CD14-positive monocyte (primary cell): ENCODE measurements around the gene SH2D3C. TPM values are rescaled to one million over a fixed set of nuclear protein-coding genes. Genes with fewer than 3 reads are reported as not detected.
A peak's percentile ranks its signal among the peaks of the same experiment; 100 is the strongest.

Source experiments
- DNase-seq, 3 donors: peaks; one replicate each; pipeline ENCODE4 v3.0.0-alpha.2; 2011 to 2022
- H2AFZ ChIP-seq: 2 replicates; pipeline ENCODE4 v1.6.0; 2012; ENCODE audit warnings: mild to moderate bottlenecking, low read depth, low read length, inconsistent platforms; ENCODE audit not compliant: insufficient read depth, poor library complexity, severe bottlenecking
- H3K27ac ChIP-seq, 2 donors: 1 replicate in 1 of 2; 2 replicates in 1 of 2; pipeline ENCODE4 v1.5.1; 2012 to 2013; ENCODE audit warnings: low read length in 2 of 2, control low read depth in 1 of 2, inconsistent platforms in 1 of 2, low read depth in 1 of 2, mild to moderate bottlenecking in 1 of 2
- H3K27me3 ChIP-seq, 2 donors: one replicate each; pipeline versions ENCODE4 v1.6.0 to v1.6.1; 2011 to 2013; ENCODE audit warnings: low read length in 2 of 2; ENCODE audit not compliant: control insufficient read depth in 2 of 2, insufficient read depth in 2 of 2
- H3K36me3 ChIP-seq, 2 donors: replicated peaks in 1 of 2; 1 replicate in 1 of 2; 2 replicates in 1 of 2; pipeline versions ENCODE4 v1.5.1 to v1.6.1; 2012 to 2013; ENCODE audit warnings: low read length in 2 of 2, control low read depth in 1 of 2, inconsistent platforms in 1 of 2, mild to moderate bottlenecking in 1 of 2; ENCODE audit not compliant: insufficient read depth in 2 of 2, control insufficient read depth in 1 of 2
- H3K4me1 ChIP-seq, 2 donors: 1 replicate in 1 of 2; 2 replicates in 1 of 2; pipeline versions ENCODE4 v1.5.1 to v1.6.1; 2012 to 2013; ENCODE audit warnings: low read length in 2 of 2, control low read depth in 1 of 2, inconsistent platforms in 1 of 2, mild to moderate bottlenecking in 1 of 2, moderate library complexity in 1 of 2; ENCODE audit not compliant: insufficient read depth in 2 of 2, control insufficient read depth in 1 of 2
- H3K4me2 ChIP-seq: replicated peaks from 2 replicates; pipeline ENCODE3; 2012; ENCODE audit warnings: low read length, moderate library complexity, mild to moderate bottlenecking; ENCODE audit not compliant: poor library complexity, severe bottlenecking; ENCODE audit errors: extremely low read depth
- H3K4me3 ChIP-seq, 3 experiments: fragments of 200-600 bp in 1 of 3; sonication (generic) in 1 of 3; replicated peaks in 1 of 3; 1 replicate in 2 of 3; 2 replicates in 1 of 3; pipeline ENCODE4 v1.5.1; 2011 to 2013; ENCODE audit warnings: low read length in 3 of 3, mild to moderate bottlenecking in 3 of 3, control low read depth in 2 of 3, low read depth in 2 of 3, inconsistent platforms in 1 of 3, moderate library complexity in 1 of 3
- H3K79me2 ChIP-seq: 2 replicates; pipeline ENCODE4 v1.6.0; 2012; ENCODE audit warnings: mild to moderate bottlenecking, control low read depth, inconsistent platforms, low read length, moderate library complexity; ENCODE audit not compliant: insufficient read depth
- H3K9ac ChIP-seq: 2 replicates; pipeline ENCODE4 v1.6.0; 2017; ENCODE audit warnings: low read length, mild to moderate bottlenecking; ENCODE audit not compliant: insufficient read depth, poor library complexity, severe bottlenecking
- H3K9me3 ChIP-seq, 2 donors: replicated peaks in 1 of 2; 1 replicate in 1 of 2; 2 replicates in 1 of 2; pipeline versions ENCODE4 v1.5.1 to v1.6.1; 2012 to 2013; ENCODE audit warnings: low read length in 2 of 2, control low read depth in 1 of 2; ENCODE audit not compliant: control insufficient read depth in 1 of 2, insufficient read depth in 1 of 2
- H4K20me1 ChIP-seq: 2 replicates; pipeline ENCODE4 v1.6.0; 2012; ENCODE audit warnings: mild to moderate bottlenecking, low read length, control low read depth, moderate library complexity; ENCODE audit not compliant: insufficient read depth
- H3K27ac Mint-ChIP-seq, 7 donors: one replicate each; pipeline ENCODE4 v1.8.0; 2020; ENCODE audit warnings: mild to moderate bottlenecking in 7 of 7, mixed read lengths in 7 of 7, moderate library complexity in 6 of 7, inconsistent platforms in 2 of 7
- H3K27me3 Mint-ChIP-seq, 3 donors: one replicate each; pipeline ENCODE4 v1.8.0; 2021 to 2022; ENCODE audit warnings: low read depth in 3 of 3, mild to moderate bottlenecking in 3 of 3, mixed read lengths in 3 of 3, moderate library complexity in 3 of 3, inconsistent platforms in 1 of 3
- H3K36me3 Mint-ChIP-seq, 2 donors: one replicate each; pipeline ENCODE4 v1.8.0; 2020; ENCODE audit warnings: mixed read lengths in 2 of 2, inconsistent platforms in 1 of 2, mild to moderate bottlenecking in 1 of 2
- H3K4me1 Mint-ChIP-seq: one replicate; pipeline ENCODE4 v1.8.0; 2020; ENCODE audit warnings: mild to moderate bottlenecking, mixed read lengths
- H3K4me3 Mint-ChIP-seq, 2 donors: one replicate each; pipeline ENCODE4 v1.8.0; 2020; ENCODE audit warnings: mild to moderate bottlenecking in 2 of 2, mixed read lengths in 2 of 2, moderate library complexity in 1 of 2
- H3K9me3 Mint-ChIP-seq, 7 donors: one replicate each; pipeline ENCODE4 v1.8.0; 2020 to 2022; ENCODE audit warnings: mixed read lengths in 7 of 7, mild to moderate bottlenecking in 6 of 7, moderate library complexity in 6 of 7, inconsistent platforms in 2 of 7
- WGBS: methylation state at CpG from one replicate; pipeline ENCODE4 v1.1.5; 2013; ENCODE audit warnings: missing lambda C conversion rate; ENCODE audit not compliant: insufficient coverage; 5-methylcytosine and 5-hydroxymethylcytosine counted together
- intact Hi-C, 2 donors: fragments of 100-400 bp; cut with micrococcal nuclease; formaldehyde crosslinking; loops; one replicate each; pipeline versions ENCODE4 v1.15.0 to v1.15.1; 2023
- polyA plus RNA-seq, 3 donors: library from polyadenylated mRNA; depleted of rRNA in 1 of 3; unstranded in 2 of 3; stranded (reverse) in 1 of 3; fragments of 300-500 nt in 2 of 3; fragments of >200 nt in 1 of 3; fragmentation: Illumina TruSeq in 2 of 3; gene quantifications; 1 replicate in 2 of 3; 2 replicates in 1 of 3; pipeline ENCODE4 v1.2.3, GENCODE V29; 2012 to 2021
- TF ChIP-seq, protein P1 (sequence below): fragments of 200-600 bp; IDR thresholded peaks from one replicate; pipeline ENCODE4 v1.8.0; 2022; ENCODE audit warnings: antibody characterized with exemption, mild to moderate bottlenecking

SH2D3C gene
- polyA plus RNA-seq, 3 donors = 11.5 to 47.3 (median 20.5) TPM

DNA sequence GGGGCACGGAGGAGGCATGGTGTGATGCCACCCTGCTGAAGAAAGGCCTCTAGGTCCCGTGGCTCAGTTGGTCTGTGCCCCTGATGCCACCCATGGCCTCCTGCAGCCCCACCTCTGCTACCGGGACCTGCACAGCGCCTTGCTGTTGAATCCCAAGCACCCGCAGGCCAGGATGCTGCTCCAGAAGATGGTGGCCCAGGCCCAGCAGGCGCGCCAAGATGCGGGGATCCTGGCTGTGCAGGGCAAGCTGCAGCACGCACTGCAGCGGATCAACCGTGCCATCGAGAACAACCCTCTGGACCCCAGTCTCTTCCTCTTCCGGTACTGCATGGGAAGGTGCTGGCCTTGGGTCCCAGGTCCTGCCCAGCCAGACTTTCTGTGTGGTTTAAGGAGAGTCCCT lies 55.5 kb downstream of the SH2D3C start:
- H3K27ac ChIP-seq = no peak overlapping the region
- no peaks in the 10 kb centered on the region for H3K36me3 ChIP-seq
- Mint-ChIP-seq H3K36me3 (no peaks in the 10 kb centered on the region), H3K27ac (no peak overlapping the region), H3K27me3 (peaks cover 5 to 10% (median 5%) of the 10 kb centered on the region in 3 donors), H3K4me3 (no peak overlapping the region), H3K4me1 (peaks cover 11% of the 10 kb centered on the region), H3K9me3 (peaks cover 0 to 2% (median 0%) of the 10 kb centered on the region in 7 donors)
- H3K9ac ChIP-seq = no peak overlapping the region
- H3K79me2 ChIP-seq = no peaks in the 10 kb centered on the region
- 96% methylated on average over 12 of the region's 13 CpGs for WGBS
- no peaks in the 10 kb centered on the region for H4K20me1 ChIP-seq
- intact Hi-C loops = loop anchor here in 1 of 2 donors (10.0 kb wide), 1 partner anchor 108 kb away; the partner anchor contains the start of gene STXBP1
- no peak overlapping the region for H2AFZ ChIP-seq
- H3K27me3 ChIP-seq = no peaks in the 10 kb centered on the region
- no peak for DNase-seq
- no peak overlapping the region for H3K4me2 ChIP-seq
- peaks cover 3 to 13% of the 10 kb centered on the region in 2 donors for H3K4me1 ChIP-seq
- no peak overlapping the region for H3K4me3 ChIP-seq
- TF ChIP-seq, protein P1, sequence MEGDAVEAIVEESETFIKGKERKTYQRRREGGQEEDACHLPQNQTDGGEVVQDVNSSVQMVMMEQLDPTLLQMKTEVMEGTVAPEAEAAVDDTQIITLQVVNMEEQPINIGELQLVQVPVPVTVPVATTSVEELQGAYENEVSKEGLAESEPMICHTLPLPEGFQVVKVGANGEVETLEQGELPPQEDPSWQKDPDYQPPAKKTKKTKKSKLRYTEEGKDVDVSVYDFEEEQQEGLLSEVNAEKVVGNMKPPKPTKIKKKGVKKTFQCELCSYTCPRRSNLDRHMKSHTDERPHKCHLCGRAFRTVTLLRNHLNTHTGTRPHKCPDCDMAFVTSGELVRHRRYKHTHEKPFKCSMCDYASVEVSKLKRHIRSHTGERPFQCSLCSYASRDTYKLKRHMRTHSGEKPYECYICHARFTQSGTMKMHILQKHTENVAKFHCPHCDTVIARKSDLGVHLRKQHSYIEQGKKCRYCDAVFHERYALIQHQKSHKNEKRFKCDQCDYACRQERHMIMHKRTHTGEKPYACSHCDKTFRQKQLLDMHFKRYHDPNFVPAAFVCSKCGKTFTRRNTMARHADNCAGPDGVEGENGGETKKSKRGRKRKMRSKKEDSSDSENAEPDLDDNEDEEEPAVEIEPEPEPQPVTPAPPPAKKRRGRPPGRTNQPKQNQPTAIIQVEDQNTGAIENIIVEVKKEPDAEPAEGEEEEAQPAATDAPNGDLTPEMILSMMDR = no peak
- H3K9me3 ChIP-seq = no peaks in the 10 kb centered on the region

- Histone ChIP-seq H2AFZ (no peak overlapping the region), H3K27ac (no peak overlapping the region), H3K4me2 (no peak overlapping the region), H3K4me3 (no peak overlapping the region), H4K20me1 (no peaks in the 10 kb centered on the region), H3K4me1 (peaks cover 3 to 13% of the 10 kb centered on the region in 2 donors), H3K27me3 (no peaks in the 10 kb centered on the region), H3K9ac (no peak overlapping the region), H3K36me3 (no peaks in the 10 kb centered on the region), H3K79me2 (no peaks in the 10 kb centered on the region), H3K9me3 (no peaks in the 10 kb centered on the region)
- Mint-ChIP-seq H3K36me3 (no peaks in the 10 kb centered on the region), H3K9me3 (peaks cover 0 to 2% (median 0%) of the 10 kb centered on the region in 7 donors), H3K4me1 (peaks cover 11% of the 10 kb centered on the region), H3K27ac (peak overlapping the region in 1 of 7 donors; percentile 75), H3K4me3 (no peak overlapping the region), H3K27me3 (peaks cover 5 to 9% (median 5%) of the 10 kb centered on the region in 3 donors)
- 89% methylated on average over 10 of the region's 12 CpGs for WGBS
- no peak for DNase-seq
- intact Hi-C loops = loop anchor here in 1 of 2 donors (10.0 kb wide), 1 partner anchor 107 kb away; the partner anchor contains the start of gene STXBP1
- TF ChIP-seq, protein P1 = no peak
Measured at GRCh38 chr9:127722055-127722745, 56.3 kb downstream of the SH2D3C start.
